Spleen (tissue), 7 donors: ENCODE results near the gene ADAMTS1.

ENCODE experiments used
- CTCF ChIP-seq, 11 experiments: fragments of 200-600 bp in 7 of 11; fragments of 450-650 bp in 4 of 11; sonication (generic) in 4 of 11; IDR thresholded peaks in 8 of 11; conservative IDR thresholded peaks in 3 of 11; 1 replicate in 7 of 11; 2 replicates in 4 of 11; pipeline versions ENCODE4 v1.4.0 to v1.8.0; 2016 to 2021; ENCODE audit warnings: antibody characterized with exemption in 11 of 11, inconsistent platforms in 4 of 11, mild to moderate bottlenecking in 1 of 11
- POLR2A ChIP-seq, 3 donors: fragments of 450-650 bp; IDR thresholded peaks; one replicate each; pipeline ENCODE4 v1.5.1; 2017; ENCODE audit warnings: antibody characterized with exemption in 3 of 3, mild to moderate bottlenecking in 1 of 3
- POLR2AphosphoS5 ChIP-seq, 3 donors: sonication (generic); formaldehyde crosslinking; IDR thresholded peaks; one replicate each; pipeline ENCODE4 v1.5.1; 2017; ENCODE audit warnings: antibody characterized with exemption in 3 of 3
- donor health status: DM: no; HTN: no; CAD: no; lungs with moderate emphysema.
- donor health status: DM: no; HTN: no; CAD: no.
- donor health status: DM: no; HTN: no; CAD: no.

GRCh38 chr21:26810676-26811415, 34.4 kb downstream of the ADAMTS1 start:
- TF ChIP-seq POLR2AphosphoS5 (IDR thresholded peaks at IDR 0.05) (no peak), CTCF (IDR thresholded peaks at IDR 0.05 in 8 of 11, conservative IDR thresholded peaks at IDR 0.05 in 3 of 11) (no peak), POLR2A (IDR thresholded peaks at IDR 0.05) (no peak)
